Stimulated activated CD4-positive, alpha-beta T cell treated with anti-CD3 and anti-CD28 coated beads, TNF-alpha, amount 100 ng/mL, for 48 hours (primary cell): ENCODE data around the gene TMED9.
"Not testable (repeated sequence)": the region's sequence is repeated elsewhere in the genome, so short reads cannot be mapped to it uniquely, and the experiment has no call there.

Experiments used
- DNase-seq, 3 donors: peaks; one replicate each; pipeline ENCODE4 v3.0.0-alpha.2; 2020; ENCODE audit warnings: low read depth in 3 of 3

Gene TMED9

DNA sequence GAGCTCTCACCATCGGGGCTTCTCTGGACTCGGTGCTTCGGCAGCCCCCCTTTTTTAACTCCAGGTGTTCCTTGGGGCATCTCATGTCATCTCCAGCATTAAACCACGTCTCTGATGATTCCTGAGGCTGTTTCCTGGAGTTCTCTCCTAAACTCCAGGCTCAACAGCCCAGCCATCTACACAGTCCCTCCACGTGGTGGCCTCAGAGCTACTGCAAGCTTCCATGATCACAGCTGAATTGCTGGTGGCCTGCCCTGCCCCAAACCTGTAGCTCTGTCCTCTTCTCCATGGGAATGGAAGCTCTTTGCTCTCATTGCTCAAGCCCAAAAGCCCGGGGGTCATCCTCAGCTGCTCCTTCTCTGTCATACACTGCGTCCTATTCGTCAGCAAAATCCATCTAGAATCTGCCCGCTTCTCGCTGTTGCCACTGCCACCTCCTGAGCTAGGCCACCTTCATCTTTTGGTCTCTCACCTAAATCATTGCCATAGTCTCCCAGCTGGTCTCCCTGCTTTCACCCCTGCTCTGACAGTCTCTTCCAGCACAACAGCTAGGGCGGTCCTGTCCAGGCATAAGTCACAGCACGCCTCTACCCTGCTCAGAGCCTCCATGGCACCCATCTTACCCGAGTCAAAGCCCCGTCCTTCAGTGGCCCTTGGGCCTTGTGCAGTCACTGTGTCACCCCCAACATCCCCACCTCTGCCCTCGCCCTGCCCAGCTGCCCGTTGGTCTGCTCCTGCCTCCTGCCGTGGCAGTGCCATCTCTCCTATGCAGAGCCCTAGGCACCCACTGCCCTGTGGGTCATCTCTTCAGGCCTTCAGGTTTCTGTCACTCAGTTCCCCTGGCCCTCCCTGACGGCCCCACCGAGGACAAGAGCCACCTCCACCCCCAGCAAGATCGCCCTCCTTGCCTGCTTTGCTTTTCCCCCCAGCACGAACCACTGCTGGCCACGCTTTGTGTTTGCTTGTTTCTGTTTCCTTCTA lies 14.4 kb downstream of the TMED9 start:
- no peak for DNase-seq

DNA sequence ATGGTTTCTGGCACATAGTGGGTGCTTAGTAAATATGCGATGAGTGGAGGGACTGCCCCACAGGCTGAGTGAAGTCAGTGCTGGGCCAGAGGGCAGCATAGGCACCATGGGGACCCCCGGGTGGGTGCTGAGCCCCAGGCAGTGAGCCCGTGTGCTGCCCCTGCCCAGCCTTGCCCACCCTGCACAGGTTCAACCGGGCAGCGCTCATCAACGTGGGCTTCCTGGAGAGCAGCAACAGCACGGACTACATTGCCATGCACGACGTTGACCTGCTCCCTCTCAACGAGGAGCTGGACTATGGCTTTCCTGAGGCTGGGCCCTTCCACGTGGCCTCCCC lies 15.1 kb downstream of the TMED9 start:
- no peak for DNase-seq

DNA sequence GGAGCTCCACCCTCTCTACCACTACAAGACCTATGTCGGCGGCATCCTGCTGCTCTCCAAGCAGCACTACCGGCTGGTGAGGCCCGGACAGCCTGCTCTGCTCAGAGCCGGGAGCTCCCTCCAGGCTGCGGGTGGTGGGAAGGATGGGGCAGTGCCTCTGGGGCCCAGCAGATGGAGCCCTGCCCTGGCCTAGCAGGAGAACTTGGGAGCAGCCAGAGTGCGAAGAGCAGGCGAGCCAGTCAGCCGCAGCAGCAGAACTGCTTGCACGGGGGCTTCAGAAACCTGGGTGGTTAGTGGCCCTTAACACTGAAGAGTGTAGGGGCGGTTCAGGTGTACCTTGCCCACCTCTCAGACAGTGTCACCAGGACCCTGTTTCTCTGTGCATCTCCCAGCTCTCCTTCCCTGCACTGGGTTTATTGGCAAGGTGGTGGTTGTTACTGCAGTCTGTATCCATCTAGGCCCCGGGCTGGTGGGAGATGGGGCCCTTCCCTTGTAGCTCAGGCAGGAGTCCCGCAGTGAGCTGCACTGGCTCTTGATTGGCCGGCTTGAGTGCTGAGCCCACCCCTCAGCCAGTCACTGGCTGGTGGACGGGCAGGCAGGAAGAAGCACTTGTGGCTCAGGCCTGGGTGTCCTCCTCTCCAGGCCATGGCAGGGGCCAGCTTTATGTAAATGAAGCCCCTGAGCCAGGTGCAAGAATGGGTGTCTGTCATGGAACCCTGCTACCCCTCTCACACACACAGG lies 15.6 kb downstream of the TMED9 start:
- peak; percentile 35 to 52 (median 41) for DNase-seq

DNA sequence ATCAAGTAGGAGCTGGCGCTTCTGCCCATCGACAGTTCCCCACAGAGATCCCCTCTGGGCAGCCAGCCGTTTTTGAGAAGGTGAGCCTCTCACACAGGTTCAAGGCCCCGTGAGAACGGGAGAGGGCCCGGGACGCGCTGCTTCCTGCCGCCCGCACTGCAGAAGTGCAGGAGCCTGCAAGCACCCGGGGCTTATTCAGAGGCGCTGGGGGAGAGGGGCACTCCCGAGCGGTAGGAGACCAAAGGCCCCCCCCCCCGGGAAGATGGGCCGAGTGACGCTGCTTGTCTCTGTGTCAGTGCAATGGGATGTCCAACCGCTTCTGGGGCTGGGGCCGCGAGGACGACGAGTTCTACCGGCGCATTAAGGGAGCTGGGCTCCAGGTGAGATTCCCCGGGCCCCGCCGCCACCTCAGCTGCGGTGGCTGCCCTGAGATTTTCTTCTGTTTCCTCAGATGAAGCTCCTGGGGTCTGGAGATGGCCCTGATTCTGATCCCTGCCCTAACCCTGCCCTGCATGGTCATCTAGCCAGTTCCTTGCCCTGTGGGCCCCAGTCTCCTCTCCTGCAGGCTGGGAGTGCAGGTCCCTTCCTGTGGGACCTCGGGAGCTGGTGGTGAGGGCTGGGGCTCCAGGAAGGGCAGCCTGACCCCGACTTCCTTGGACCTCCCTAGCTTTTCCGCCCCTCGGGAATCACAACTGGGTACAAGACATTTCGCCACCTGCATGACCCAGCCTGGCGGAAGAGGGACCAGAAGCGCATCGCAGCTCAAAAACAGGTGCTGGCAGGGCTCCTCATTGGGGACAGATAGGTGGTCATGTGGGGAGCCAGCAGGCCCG lies 16.5 kb downstream of the TMED9 start:
- no peak for DNase-seq

DNA sequence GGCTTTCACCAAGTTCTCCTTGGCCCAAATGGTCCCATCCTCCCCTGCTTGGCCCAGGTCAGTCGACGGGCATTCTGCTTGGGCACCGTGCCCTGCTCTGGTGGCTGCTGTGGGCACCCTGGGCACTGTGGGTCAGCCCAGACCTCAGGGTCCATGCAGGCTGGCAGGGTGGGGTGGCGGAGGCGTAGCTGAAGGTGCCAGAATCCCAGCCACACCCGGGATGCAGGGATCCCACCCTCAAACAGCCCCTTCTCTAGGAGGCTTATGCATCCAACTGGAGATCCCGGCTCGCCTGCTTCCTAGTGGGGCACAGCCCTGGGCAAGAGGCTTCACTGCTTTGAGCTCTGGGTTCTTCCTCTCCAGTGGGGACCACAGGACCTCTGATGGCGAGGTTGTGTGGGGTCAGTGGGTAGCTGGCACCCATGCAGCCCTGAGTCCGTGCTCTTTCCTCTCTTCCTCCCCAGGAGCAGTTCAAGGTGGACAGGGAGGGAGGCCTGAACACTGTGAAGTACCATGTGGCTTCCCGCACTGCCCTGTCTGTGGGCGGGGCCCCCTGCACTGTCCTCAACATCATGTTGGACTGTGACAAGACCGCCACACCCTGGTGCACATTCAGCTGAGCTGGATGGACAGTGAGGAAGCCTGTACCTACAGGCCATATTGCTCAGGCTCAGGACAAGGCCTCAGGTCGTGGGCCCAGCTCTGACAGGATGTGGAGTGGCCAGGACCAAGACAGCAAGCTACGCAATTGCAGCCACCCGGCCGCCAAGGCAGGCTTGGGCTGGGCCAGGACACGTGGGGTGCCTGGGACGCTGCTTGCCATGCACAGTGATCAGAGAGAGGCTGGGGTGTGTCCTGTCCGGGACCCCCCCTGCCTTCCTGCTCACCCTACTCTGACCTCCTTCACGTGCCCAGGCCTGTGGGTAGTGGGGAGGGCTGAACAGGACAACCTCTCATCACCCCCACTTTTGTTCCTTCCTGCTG lies 17.4 kb downstream of the TMED9 start:
- no peak for DNase-seq

DNA sequence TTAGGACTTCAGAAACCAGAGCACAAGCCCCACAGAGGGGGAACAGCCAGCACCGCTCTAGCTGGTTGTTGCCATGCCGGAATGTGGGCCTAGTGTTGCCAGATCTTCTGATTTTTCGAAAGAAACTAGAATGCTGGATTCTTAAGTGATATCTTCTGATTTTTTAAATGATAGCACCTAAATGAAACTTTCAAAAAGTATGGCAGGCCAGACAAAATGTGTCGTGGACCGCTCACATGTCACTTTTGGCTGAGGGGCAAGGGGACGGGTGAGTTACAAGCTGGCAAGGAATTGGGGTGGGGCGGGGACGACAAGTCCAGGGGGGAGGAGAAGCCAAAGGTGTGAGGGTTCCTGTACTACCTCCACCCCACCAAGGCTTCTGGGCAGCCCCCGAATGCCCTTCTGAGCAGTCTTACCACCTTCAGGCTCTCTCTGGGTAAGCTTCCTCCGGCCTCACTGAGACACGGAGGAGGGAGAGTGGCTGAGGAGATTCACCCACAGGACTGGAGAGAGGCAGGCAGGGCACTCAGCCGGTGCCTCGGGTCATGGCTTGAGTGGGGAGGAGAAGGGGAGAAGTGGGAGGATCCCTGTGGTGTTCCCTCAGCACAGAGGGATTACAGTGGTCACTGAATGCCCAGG lies 18.2 kb downstream of the TMED9 start:
- no peak for DNase-seq

DNA sequence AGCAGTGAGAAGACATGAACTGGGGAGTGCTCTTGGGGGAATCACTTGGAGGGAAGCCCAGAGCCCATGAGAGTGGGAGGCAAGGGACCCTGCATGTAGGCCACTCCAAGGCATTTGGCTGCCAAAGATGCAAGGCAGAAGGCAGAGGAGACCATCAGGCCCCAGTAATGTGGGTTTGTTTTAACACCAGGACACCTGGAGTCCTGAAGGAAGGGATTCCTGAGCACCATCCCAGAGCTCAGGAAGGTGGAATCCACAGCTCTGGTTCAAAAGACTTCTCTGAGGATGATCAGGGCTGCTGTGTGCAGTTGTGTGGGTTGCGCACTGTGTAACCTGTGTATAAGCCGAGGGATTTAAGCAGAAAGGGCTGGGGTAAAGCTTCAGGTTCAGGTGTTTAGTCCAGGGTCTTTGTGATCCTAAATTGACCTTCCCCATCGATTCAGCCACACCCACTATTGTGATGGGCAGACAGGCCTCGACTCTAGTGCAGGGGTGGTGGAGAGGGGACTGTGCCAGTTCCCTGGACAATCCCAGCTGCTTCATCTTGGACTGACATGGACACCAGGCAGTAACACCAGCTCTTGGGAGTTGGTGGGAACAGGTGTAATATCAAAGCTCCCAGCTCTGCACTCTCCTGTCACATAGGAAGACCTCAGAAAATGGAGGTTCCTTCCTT lies 18.9 kb downstream of the TMED9 start:
- DNase-seq: no peak

DNA sequence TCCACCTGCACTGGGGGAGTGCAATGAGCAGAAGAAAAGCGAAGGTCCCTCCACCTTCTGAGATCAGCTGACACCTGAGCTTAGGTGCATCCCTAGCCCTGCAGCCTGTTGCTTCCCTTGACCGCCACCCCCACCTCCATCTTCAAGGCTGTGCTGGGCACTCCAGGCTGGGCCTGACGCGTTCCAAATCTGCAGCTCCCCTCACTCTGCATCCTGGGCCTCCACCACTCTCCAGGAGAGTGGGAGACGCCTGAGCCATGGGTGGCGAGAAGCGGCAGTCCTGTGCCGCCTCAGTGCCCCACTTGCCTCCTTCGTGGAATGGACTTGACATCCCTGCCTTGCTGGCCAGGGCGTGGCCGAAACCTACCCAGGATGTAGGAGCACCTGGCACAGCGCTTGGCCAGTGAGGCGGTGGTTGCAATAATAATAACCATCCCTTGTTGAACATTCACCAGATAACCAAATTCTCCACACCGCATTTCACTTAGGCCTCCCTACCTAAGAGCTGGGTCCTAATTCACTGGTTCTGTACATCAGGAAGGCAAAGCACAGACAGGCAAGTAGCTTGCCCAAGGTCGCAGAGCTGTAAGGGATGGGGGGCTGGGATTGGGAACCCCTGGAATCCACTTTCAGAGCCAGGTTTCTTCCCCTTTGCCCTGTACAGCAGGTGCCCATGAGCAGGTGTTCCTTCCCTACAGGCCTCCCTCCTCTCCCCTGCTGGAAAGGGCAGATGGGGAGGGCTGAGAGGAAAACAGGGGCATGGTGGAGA lies 19.6 kb downstream of the TMED9 start:
- no peak for DNase-seq

DNA sequence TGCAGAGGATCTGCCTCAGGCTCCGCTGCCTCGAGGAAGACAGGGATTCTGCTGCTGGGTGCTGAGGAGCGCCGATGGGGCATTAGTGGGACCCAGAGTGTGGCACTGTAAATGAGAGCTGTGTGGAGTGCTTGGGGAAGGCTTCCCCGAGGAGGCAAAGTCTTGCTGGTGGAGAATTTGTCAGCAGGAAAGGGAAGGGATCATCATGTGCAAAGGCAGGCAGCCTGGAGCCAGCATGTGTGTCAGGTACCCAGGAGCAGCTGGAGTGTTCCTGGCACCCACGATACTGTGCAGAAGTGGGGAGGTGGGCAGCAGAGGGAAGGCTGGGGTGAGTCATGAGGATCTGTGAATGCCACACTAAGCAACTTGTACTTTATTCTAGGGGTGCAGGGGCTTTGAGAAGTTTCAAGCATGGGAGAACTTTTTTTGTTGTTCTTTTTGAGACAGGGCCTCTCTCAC lies 20.2 kb downstream of the TMED9 start:
- no peak for DNase-seq

DNA sequence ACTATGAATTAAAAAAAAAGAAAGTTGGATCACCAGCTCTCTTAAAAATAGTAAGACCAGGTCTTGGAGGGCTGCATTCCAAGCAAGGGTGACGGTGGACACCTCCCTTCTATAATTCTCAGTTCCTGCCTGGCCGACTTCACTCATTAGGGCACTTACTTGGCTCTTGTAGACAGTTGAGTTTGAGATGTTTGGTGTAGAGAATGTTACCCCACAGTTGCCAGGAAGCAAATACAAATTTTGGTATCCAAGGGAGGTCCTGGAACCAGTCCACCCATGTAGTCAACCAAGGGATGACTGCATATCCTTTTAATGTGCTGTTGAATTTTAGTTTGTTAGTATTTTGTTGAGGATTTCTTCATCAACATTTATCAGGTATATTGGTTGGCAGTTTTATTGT lies 28.6 kb downstream of the TMED9 start:
- no peak for DNase-seq

DNA sequence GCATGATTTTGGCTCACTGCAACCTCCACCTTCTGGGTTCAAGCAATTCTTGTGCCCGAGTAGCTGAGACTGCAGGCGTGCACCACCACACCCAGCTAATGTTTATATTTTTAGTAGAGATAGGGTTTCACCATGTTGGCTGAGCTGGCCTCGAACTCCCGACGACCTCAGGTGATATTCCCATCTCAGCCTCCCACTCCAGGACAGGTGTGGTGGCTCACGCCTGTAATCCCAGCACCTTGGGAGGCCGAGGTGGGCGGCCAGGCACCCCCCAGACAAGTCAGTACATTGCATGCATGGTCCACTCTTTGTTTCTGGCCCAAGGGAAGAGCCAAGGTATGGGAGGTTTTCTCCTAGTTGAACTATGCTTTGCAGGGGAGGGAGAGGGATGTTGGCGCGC lies 32.2 kb downstream of the TMED9 start:
- not testable (repeated sequence) for DNase-seq

DNA sequence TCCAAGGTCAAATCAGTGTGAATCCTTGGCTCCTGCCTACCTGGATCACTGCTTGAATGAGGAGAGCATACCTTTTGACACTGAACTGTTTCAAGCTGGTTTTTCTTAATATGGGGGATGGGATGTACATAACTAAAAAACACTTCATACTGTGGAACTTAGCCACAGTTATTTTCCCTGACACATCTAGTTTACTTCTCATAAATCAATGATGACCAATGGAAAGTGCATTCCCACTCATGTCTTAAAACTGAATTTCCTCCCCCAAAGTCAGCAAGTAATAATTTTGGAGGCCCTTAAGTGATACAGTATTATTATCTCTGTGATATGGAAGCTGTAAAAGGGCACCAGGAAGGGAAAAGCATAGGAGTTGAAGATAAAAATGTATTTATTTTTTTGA lies 38.2 kb downstream of the TMED9 start:
- DNase-seq: not testable (repeated sequence)

DNA sequence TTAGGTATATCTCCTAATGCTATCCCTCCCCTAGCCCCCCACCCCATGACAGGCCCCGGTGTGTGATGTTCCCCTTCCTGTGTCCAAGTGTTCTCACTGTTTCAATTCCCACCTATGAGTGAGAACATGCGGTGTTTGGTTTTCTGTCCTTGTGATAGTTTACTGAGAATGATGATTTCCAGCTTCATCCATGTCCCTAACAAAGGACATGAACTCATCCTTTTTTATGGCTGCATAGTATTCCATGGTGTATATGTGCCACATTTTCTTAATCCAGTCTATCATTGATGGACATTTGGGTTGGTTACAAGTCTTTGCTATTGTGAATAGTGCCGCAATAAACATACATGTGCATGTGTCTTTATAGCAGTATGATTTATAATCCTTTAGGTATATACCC lies 42.9 kb downstream of the TMED9 start:
- DNase-seq: not testable (repeated sequence)

DNA sequence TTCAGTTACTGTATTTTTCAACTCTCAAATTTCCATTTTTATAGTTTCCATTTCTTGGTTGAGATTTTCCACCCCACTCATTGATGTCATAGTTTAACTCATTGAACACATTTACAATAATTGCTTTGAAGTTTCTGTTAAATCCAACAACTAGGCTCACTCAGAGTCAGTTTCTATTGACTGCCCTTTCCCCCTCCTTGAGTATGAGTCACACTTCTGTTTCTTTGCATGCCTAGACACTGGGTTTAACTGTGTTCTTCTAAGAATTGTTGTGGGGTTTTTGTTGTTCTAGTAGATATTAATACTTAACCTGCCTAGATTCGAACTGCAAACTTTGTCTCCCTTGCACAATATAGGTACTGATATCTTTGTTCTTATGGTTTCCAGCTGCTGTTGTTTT lies 53.5 kb downstream of the TMED9 start:
- DNase-seq: not testable (repeated sequence)
